Central memory CD8-positive, alpha-beta T cell (primary cell): ENCODE measurements around the gene KIRREL3.

Source experiments
- ATAC-seq: fragments of 150-1000 bp; cut with Tn5 transposase; replicated peaks from 2 replicates; pipeline ENCODE4 v1.10.0; 2022; ENCODE audit warnings: mild to moderate bottlenecking, moderate FRiP score, moderate number of reproducible peaks; ENCODE audit not compliant: poor library complexity, severe bottlenecking; ENCODE audit errors: extremely low read depth
- DNase-seq, 2 donors: peaks; one replicate each; pipeline ENCODE4 v3.0.0; 2021; ENCODE audit warnings: low spot score in 2 of 2
- H3K27ac Mint-ChIP-seq: one replicate; pipeline ENCODE4 v1.8.0; 2022; ENCODE audit warnings: low read depth, mild to moderate bottlenecking, moderate library complexity, mixed read lengths
- H3K27me3 Mint-ChIP-seq: one replicate; pipeline ENCODE4 v1.8.0; 2022; ENCODE audit warnings: mixed read lengths
- H3K36me3 Mint-ChIP-seq: one replicate; pipeline ENCODE4 v1.8.0; 2022; ENCODE audit warnings: mild to moderate bottlenecking, moderate library complexity, mixed read lengths; ENCODE audit not compliant: insufficient read depth
- H3K4me1 Mint-ChIP-seq: one replicate; pipeline ENCODE4 v1.8.0; 2022; ENCODE audit warnings: mixed read lengths
- H3K4me3 Mint-ChIP-seq: one replicate; pipeline ENCODE4 v1.8.0; 2022; ENCODE audit warnings: mild to moderate bottlenecking, moderate library complexity, mixed read lengths
- H3K9me3 Mint-ChIP-seq: one replicate; pipeline ENCODE4 v1.8.0; 2022; ENCODE audit warnings: mixed read lengths

Gene KIRREL3

GRCh38 chr11:126819194-126819593 is 181.4 kb downstream of the KIRREL3 start:
- no peak for ATAC-seq
- no peak overlapping the region for H3K4me3 Mint-ChIP-seq
- peaks cover 6% of the 10 kb centered on the region for H3K9me3 Mint-ChIP-seq
- H3K36me3 Mint-ChIP-seq: no peaks in the 10 kb centered on the region
- no peak for DNase-seq
- H3K27ac Mint-ChIP-seq: no peak overlapping the region
- peaks cover 49% of the 10 kb centered on the region for H3K27me3 Mint-ChIP-seq
- H3K4me1 Mint-ChIP-seq: no peaks in the 10 kb centered on the region

- ATAC-seq (no peak), DNase-seq (no peak)
- Mint-ChIP-seq H3K9me3 (peaks cover 6% of the 10 kb centered on the region), H3K36me3 (no peaks in the 10 kb centered on the region), H3K27me3 (peaks cover 49% of the 10 kb centered on the region), H3K27ac (no peak overlapping the region), H3K4me1 (no peaks in the 10 kb centered on the region), H3K4me3 (no peak overlapping the region)
Observed at GRCh38 chr11:126817523-126818450, 182.8 kb downstream of the KIRREL3 start.

- no peak for DNase-seq
- peaks cover 49% of the 10 kb centered on the region for H3K27me3 Mint-ChIP-seq
- no peak for ATAC-seq
Observed at GRCh38 chr11:126817096-126817495, 183.5 kb downstream of the KIRREL3 start.

GRCh38 chr11:126816645-126817044 is 183.9 kb downstream of the KIRREL3 start:
- H3K4me1 Mint-ChIP-seq: no peaks in the 10 kb centered on the region
- peaks cover 49% of the 10 kb centered on the region for H3K27me3 Mint-ChIP-seq
- no peak for DNase-seq

More at GRCh38 chr11:126817096-126817495, 183.5 kb downstream of the KIRREL3 start:
- no peak overlapping the region for H3K4me3 Mint-ChIP-seq
- no peak overlapping the region for H3K27ac Mint-ChIP-seq
- H3K4me1 Mint-ChIP-seq: no peaks in the 10 kb centered on the region
- H3K36me3 Mint-ChIP-seq: no peaks in the 10 kb centered on the region
- peaks cover 6% of the 10 kb centered on the region for H3K9me3 Mint-ChIP-seq

GRCh38 chr11:126815111-126815510 is 185.5 kb downstream of the KIRREL3 start:
- H3K27me3 Mint-ChIP-seq: peaks cover 41% of the 10 kb centered on the region
- no peak overlapping the region for H3K27ac Mint-ChIP-seq
- peaks cover 6% of the 10 kb centered on the region for H3K9me3 Mint-ChIP-seq
- no peaks in the 10 kb centered on the region for H3K36me3 Mint-ChIP-seq
- ATAC-seq (no peak), DNase-seq (no peak)
- H3K4me1 Mint-ChIP-seq: no peaks in the 10 kb centered on the region
- no peak overlapping the region for H3K4me3 Mint-ChIP-seq

More at GRCh38 chr11:126816645-126817044, 183.9 kb downstream of the KIRREL3 start:
- Mint-ChIP-seq H3K9me3 (peaks cover 6% of the 10 kb centered on the region), H3K4me3 (no peak overlapping the region), H3K36me3 (no peaks in the 10 kb centered on the region), H3K27ac (no peak overlapping the region)
- no peak for ATAC-seq

- Mint-ChIP-seq H3K36me3 (no peaks in the 10 kb centered on the region), H3K27me3 (peaks cover 7% of the 10 kb centered on the region), H3K4me3 (no peak overlapping the region), H3K4me1 (no peaks in the 10 kb centered on the region), H3K27ac (no peak overlapping the region), H3K9me3 (no peaks in the 10 kb centered on the region)
- ATAC-seq (no peak), DNase-seq (no peak)
Observed at GRCh38 chr11:126810776-126811175, 189.8 kb downstream of the KIRREL3 start.

GRCh38 chr11:126809514-126810289 is 190.9 kb downstream of the KIRREL3 start:
- H3K27me3 Mint-ChIP-seq: peaks cover 11% of the 10 kb centered on the region
- H3K4me1 Mint-ChIP-seq: no peaks in the 10 kb centered on the region
- no peak overlapping the region for H3K27ac Mint-ChIP-seq
- DNase-seq (no peak), ATAC-seq (no peak)
- H3K36me3 Mint-ChIP-seq: no peaks in the 10 kb centered on the region
- H3K9me3 Mint-ChIP-seq: no peaks in the 10 kb centered on the region
- H3K4me3 Mint-ChIP-seq: no peak overlapping the region

- no peaks in the 10 kb centered on the region for H3K9me3 Mint-ChIP-seq
- H3K36me3 Mint-ChIP-seq: no peaks in the 10 kb centered on the region
- no peak overlapping the region for H3K27ac Mint-ChIP-seq
- ATAC-seq (no peak), DNase-seq (no peak)
- H3K4me1 Mint-ChIP-seq: no peaks in the 10 kb centered on the region
- no peak overlapping the region for H3K4me3 Mint-ChIP-seq
- H3K27me3 Mint-ChIP-seq: peaks cover 20% of the 10 kb centered on the region
Observed at GRCh38 chr11:126808836-126809235, 191.7 kb downstream of the KIRREL3 start.

GRCh38 chr11:126808296-126808695 is 192.3 kb downstream of the KIRREL3 start:
- ATAC-seq (no peak), DNase-seq (no peak)
- Mint-ChIP-seq H3K27ac (no peak overlapping the region), H3K9me3 (no peaks in the 10 kb centered on the region), H3K36me3 (no peaks in the 10 kb centered on the region), H3K4me3 (no peak overlapping the region), H3K4me1 (no peaks in the 10 kb centered on the region), H3K27me3 (peaks cover 25% of the 10 kb centered on the region)

- Mint-ChIP-seq H3K4me1 (no peaks in the 10 kb centered on the region), H3K27ac (no peak overlapping the region), H3K9me3 (no peaks in the 10 kb centered on the region), H3K27me3 (peaks cover 40% of the 10 kb centered on the region), H3K4me3 (no peak overlapping the region), H3K36me3 (no peaks in the 10 kb centered on the region)
- DNase-seq: no peak
- ATAC-seq: no peak
Observed at GRCh38 chr11:126805870-126806269, 194.7 kb downstream of the KIRREL3 start.

GRCh38 chr11:126804363-126804762 is 196.2 kb downstream of the KIRREL3 start:
- no peak for DNase-seq
- no peak for ATAC-seq
- H3K4me3 Mint-ChIP-seq: no peak overlapping the region
- peaks cover under 1% of the 10 kb centered on the region for H3K9me3 Mint-ChIP-seq
- H3K36me3 Mint-ChIP-seq: no peaks in the 10 kb centered on the region
- H3K27me3 Mint-ChIP-seq: peaks cover 40% of the 10 kb centered on the region
- H3K4me1 Mint-ChIP-seq: no peaks in the 10 kb centered on the region
- H3K27ac Mint-ChIP-seq: no peak overlapping the region

GRCh38 chr11:126800009-126800408 is 200.6 kb downstream of the KIRREL3 start:
- ATAC-seq (no peak), DNase-seq (no peak)
- H3K36me3 Mint-ChIP-seq: no peaks in the 10 kb centered on the region
- no peak overlapping the region for H3K4me3 Mint-ChIP-seq
- peaks cover 31% of the 10 kb centered on the region for H3K27me3 Mint-ChIP-seq
- H3K27ac Mint-ChIP-seq: no peak overlapping the region
- H3K4me1 Mint-ChIP-seq: no peaks in the 10 kb centered on the region
- peaks cover 6% of the 10 kb centered on the region for H3K9me3 Mint-ChIP-seq
